Thoracic aorta (tissue), 2 donors: Measurements from ENCODE around the gene ENAH. TPM values are rescaled to one million over a fixed set of nuclear protein-coding genes. Genes with fewer than 3 reads are reported as not detected.

ENCODE experiments used
- ATAC-seq: fragments of 150-250 bp; one replicate; pipeline ENCODE4 v1.8.0; 2017; ENCODE audit warnings: low read depth; ENCODE audit not compliant: insufficient number of reproducible peaks, low FRiP score
- DNase-seq: peaks from one replicate; pipeline ENCODE4 v3.0.0-alpha.2; 2020; ENCODE audit warnings: low spot score
- H3K27ac ChIP-seq, 2 donors: fragments of 200-600 bp; sonication (generic); 1 replicate in 1 of 2; 2 replicates in 1 of 2; pipeline ENCODE4 v1.5.1; 2016; ENCODE audit warnings: mild to moderate bottlenecking in 2 of 2, moderate library complexity in 2 of 2
- H3K27me3 ChIP-seq: fragments of 200-600 bp; sonication (generic); replicated peaks from 2 replicates; pipeline ENCODE4 v1.6.0; 2016; ENCODE audit warnings: mild to moderate bottlenecking; ENCODE audit not compliant: insufficient read depth
- H3K36me3 ChIP-seq: fragments of 200-600 bp; sonication (generic); one replicate; pipeline ENCODE4 v1.5.1; 2016
- H3K4me1 ChIP-seq, 2 donors: fragments of 200-600 bp; sonication (generic); 1 replicate in 1 of 2; 2 replicates in 1 of 2; pipeline versions ENCODE4 v1.5.1 to v1.6.0; 2016; ENCODE audit warnings: low read depth in 2 of 2, mild to moderate bottlenecking in 1 of 2; ENCODE audit not compliant: control insufficient read depth in 1 of 2
- H3K4me3 ChIP-seq: fragments of 200-600 bp; sonication (generic); 2 replicates; pipeline ENCODE4 v1.5.1; 2016; ENCODE audit warnings: mild to moderate bottlenecking
- H3K9me3 ChIP-seq: fragments of 200-600 bp; sonication (generic); 2 replicates; pipeline ENCODE4 v1.5.1; 2016
- CTCF ChIP-seq: fragments of 200-600 bp; sonication (generic); IDR thresholded peaks from one replicate; pipeline ENCODE4 v1.5.1; 2019; ENCODE audit warnings: antibody characterized with exemption
- total RNA-seq, 2 donors: library from RNA; depleted of rRNA; stranded (reverse); fragments of >200 nt; gene quantifications; one replicate each; pipeline versions ENCODE4 v1.1.0 to v1.2.3, GENCODE V29; 2016

The ENAH gene
- total RNA-seq, 2 donors from 2014 or later: 111 to 119 TPM

GRCh38 chr1:225595974-225596551 lies 56.9 kb downstream of the ENAH start:
- peaks cover 12 to 59% of the 10 kb centered on the region in 2 donors for H3K4me1 ChIP-seq
- ATAC-seq (no peak), DNase-seq (no peak)
- H3K27ac ChIP-seq: no peak overlapping the region
- no peak overlapping the region for H3K4me3 ChIP-seq
- TF ChIP-seq CTCF: no peak
- no peaks in the 10 kb centered on the region for H3K27me3 ChIP-seq
- H3K9me3 ChIP-seq: no peaks in the 10 kb centered on the region
- H3K36me3 ChIP-seq: no peaks in the 10 kb centered on the region

- no peak for DNase-seq
- no peak overlapping the region for H3K27ac ChIP-seq
- H3K4me3 ChIP-seq: no peak overlapping the region
- no peaks in the 10 kb centered on the region for H3K36me3 ChIP-seq
- ATAC-seq: no peak
- H3K9me3 ChIP-seq: no peaks in the 10 kb centered on the region
- H3K4me1 ChIP-seq: peaks cover 12 to 59% of the 10 kb centered on the region in 2 donors
- TF ChIP-seq CTCF: no peak
- no peaks in the 10 kb centered on the region for H3K27me3 ChIP-seq
These were observed 57.5 kb downstream of the ENAH start for GRCh38 chr1:225595452-225595851.

GRCh38 chr1:225593414-225593813 lies 59.5 kb downstream of the ENAH start:
- Histone ChIP-seq H3K4me3 (no peak overlapping the region), H3K4me1 (peaks cover 12 to 54% of the 10 kb centered on the region in 2 donors), H3K27ac (no peak overlapping the region), H3K36me3 (no peaks in the 10 kb centered on the region), H3K27me3 (no peaks in the 10 kb centered on the region), H3K9me3 (no peaks in the 10 kb centered on the region)
- TF ChIP-seq CTCF: no peak
- DNase-seq (no peak), ATAC-seq (no peak)

- Histone ChIP-seq H3K9me3 (no peaks in the 10 kb centered on the region), H3K27ac (no peak overlapping the region), H3K4me1 (peaks cover 12 to 55% of the 10 kb centered on the region in 2 donors), H3K36me3 (no peaks in the 10 kb centered on the region), H3K27me3 (no peaks in the 10 kb centered on the region), H3K4me3 (no peak overlapping the region)
- ATAC-seq (no peak), DNase-seq (no peak)
- no peak for TF ChIP-seq CTCF
These were observed 60.4 kb downstream of the ENAH start for GRCh38 chr1:225592362-225593025.

GRCh38 chr1:225587310-225587709 lies 65.6 kb downstream of the ENAH start:
- no peak for TF ChIP-seq CTCF
- ATAC-seq (no peak), DNase-seq (no peak)
- Histone ChIP-seq H3K36me3 (no peaks in the 10 kb centered on the region), H3K27ac (no peak overlapping the region), H3K9me3 (no peaks in the 10 kb centered on the region), H3K27me3 (no peaks in the 10 kb centered on the region), H3K4me1 (peaks cover 3 to 31% of the 10 kb centered on the region in 2 donors), H3K4me3 (no peak overlapping the region)
